ES-I3 (cell line): ENCODE results near the gene SKIC8.

Source experiments
- H3K36me3 ChIP-seq: 2 replicates; pipeline ENCODE4 v1.6.1; 2013; ENCODE audit warnings: mild to moderate bottlenecking, low read length, control low read depth, moderate library complexity; ENCODE audit not compliant: insufficient read depth
- H3K4me1 ChIP-seq: 2 replicates; pipeline ENCODE4 v1.6.1; 2013; ENCODE audit warnings: mild to moderate bottlenecking, control low read depth, low read length; ENCODE audit not compliant: insufficient read depth
- H3K9ac ChIP-seq: 2 replicates; pipeline ENCODE4 v1.6.1; 2013; ENCODE audit warnings: low read depth, mild to moderate bottlenecking, low read length, moderate library complexity
- H3K9me3 ChIP-seq: 2 replicates; pipeline ENCODE4 v1.6.1; 2013; ENCODE audit warnings: mild to moderate bottlenecking, low read length, moderate library complexity; ENCODE audit not compliant: control insufficient read depth, insufficient read depth

The SKIC8 gene

GRCh38 chr15:78327466-78327865, 28.1 kb upstream of the SKIC8 start:
- no peaks in the 10 kb centered on the region for H3K36me3 ChIP-seq
- no peak overlapping the region for H3K9ac ChIP-seq
- peaks cover 18% of the 10 kb centered on the region for H3K4me1 ChIP-seq
- no peaks in the 10 kb centered on the region for H3K9me3 ChIP-seq

DNA sequence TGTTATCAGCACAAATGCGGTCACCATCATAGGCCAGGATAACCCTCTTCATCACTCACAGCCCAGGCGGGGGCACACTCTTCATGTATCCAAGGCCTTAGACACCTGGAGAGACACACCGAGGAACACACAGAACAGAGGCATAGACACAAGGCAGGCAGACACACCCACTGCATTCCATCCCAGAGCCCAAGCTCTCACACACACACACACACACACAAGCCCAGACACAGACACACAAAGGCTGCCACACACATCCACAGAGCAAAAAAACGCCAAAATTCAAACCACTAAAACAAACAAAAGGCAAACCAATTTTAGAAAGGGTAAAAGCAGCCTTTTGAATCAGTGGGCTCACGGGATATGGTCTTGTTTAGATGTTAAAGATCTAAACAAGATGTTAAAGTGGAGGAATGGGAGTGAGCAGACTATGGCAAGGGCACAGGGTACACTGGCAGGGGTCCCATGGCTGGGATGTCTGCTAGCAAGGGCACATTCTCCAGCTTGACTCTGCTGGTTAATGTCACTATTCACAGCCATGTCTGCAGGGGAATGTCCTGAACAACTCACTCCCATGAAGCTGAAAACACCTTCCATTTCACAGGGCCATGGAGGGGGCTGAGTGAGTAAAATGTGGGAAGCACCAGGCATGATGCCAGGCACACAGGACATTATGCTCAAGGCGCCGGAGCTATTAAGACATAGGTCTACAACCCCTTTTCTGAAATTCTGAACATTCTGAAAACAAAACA, 25.9 kb upstream of the SKIC8 start:
- Histone ChIP-seq H3K4me1 (peaks cover 26% of the 10 kb centered on the region), H3K9ac (no peak overlapping the region), H3K36me3 (no peaks in the 10 kb centered on the region), H3K9me3 (no peaks in the 10 kb centered on the region)

DNA sequence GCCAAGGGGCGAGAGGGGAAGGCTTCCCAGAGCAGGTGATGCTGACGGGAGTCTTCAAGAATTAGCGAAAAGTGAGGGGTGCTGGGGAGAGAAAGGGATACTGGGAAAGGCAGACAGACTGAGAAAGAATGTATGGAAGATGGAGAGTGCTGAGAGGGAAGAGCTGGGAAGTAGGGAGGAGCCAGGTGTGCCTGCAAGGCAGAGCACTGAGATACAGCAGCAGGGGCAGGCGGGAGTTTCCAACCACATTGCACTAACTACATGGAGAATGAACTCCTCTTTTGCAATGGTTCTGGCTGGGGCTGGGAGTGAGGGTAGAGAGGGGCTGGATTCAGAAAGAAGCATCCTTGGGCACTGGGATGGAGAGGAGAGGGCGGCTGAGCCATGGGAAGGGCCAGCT, 24.7 kb upstream of the SKIC8 start:
- Histone ChIP-seq H3K36me3 (no peaks in the 10 kb centered on the region), H3K4me1 (peaks cover 26% of the 10 kb centered on the region), H3K9me3 (no peaks in the 10 kb centered on the region), H3K9ac (no peak overlapping the region)

DNA sequence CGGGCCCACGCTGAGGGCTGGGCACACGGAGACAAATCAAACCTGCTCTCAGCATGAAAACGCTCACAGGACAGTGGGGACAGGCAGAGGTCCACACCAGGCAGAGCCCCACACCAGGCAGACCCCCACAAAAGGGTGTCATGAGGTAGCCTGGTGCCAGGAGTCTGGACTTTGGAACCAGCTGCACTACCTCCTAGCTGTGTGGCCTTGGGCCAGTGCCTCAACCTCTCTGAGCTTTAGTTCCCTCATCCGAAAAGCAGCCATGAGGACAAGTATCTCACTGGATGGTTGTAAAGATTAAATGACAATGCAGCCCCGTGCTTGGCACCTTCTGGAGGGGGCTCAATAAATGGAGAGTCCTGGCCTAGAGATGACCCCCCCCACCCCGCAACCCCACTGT, 24.3 kb upstream of the SKIC8 start:
- H3K9ac ChIP-seq = no peak overlapping the region
- H3K36me3 ChIP-seq = no peaks in the 10 kb centered on the region
- H3K9me3 ChIP-seq = no peaks in the 10 kb centered on the region
- peaks cover 26% of the 10 kb centered on the region for H3K4me1 ChIP-seq

- H3K36me3 ChIP-seq = no peaks in the 10 kb centered on the region
- no peak overlapping the region for H3K9ac ChIP-seq
- H3K9me3 ChIP-seq = no peaks in the 10 kb centered on the region
- H3K4me1 ChIP-seq = peaks cover 26% of the 10 kb centered on the region
Measured at GRCh38 chr15:78322724-78323521, 23.5 kb upstream of the SKIC8 start.

DNA sequence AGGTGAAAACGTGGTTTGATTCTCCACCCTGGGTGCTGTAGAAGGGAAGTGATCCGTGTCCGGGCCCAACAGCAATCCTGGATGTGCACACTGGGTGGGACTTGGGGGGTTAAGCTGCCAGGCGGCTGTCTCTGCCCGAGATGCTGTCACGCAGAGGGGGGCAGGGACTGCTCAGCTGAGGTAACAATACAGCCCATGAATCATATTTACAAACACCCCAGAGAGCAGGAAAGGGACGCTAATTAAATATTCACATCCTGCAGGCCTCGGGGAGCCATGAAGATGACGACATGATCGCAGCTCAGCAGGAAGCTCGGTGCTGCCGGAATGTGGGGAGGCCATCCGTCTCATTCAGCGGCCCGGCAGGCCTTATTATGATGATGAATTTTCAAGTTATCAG, 22.8 kb upstream of the SKIC8 start:
- Histone ChIP-seq H3K36me3 (no peaks in the 10 kb centered on the region), H3K9me3 (no peaks in the 10 kb centered on the region), H3K9ac (no peak overlapping the region), H3K4me1 (peaks cover 26% of the 10 kb centered on the region)

DNA sequence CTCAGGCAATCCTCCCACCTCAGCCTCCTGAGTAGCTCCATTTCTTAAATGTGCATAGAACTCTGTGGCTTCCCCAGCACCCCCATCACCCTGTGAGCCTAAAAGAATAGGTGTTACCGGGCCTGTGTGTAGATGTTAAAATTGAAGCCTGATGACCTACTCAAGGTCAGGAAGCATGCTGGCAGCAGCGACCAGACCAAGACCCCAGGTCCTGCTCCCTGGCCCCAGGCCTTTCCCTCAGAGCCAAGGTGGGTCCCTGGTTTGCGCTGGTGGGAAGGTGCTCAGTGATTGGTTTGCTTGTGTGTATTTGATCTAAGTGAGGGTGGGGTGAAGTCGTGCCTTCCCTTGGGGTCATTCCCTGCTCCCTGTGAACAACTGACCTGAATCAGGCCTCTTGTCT, 22.4 kb upstream of the SKIC8 start:
- Histone ChIP-seq H3K9ac (no peak overlapping the region), H3K4me1 (peaks cover 31% of the 10 kb centered on the region), H3K36me3 (no peaks in the 10 kb centered on the region), H3K9me3 (no peaks in the 10 kb centered on the region)

- H3K9me3 ChIP-seq = no peaks in the 10 kb centered on the region
- no peak overlapping the region for H3K9ac ChIP-seq
- H3K36me3 ChIP-seq = no peaks in the 10 kb centered on the region
- peaks cover 37% of the 10 kb centered on the region for H3K4me1 ChIP-seq
Measured at GRCh38 chr15:78321041-78321570, 21.7 kb upstream of the SKIC8 start.

DNA sequence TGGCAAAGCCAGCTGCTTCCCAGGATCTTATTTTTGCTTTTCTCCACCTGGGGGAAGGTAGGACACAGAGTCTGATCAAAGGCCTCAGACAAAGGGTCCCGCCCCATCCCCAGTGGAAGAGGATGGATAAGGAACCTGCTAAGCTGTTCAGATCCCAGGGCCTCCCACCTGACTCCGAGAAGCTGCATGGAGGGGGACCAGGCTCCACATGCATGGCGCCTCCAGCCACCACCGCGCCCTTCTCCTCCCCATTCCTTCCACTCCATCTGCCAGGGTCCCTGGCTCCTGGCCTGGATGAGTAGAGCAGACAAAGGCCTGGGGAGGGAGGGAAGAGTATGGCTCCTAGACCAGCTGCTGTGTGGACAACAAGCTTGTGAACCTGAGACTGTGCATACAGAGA, 20.8 kb upstream of the SKIC8 start:
- Histone ChIP-seq H3K4me1 (peaks cover 39% of the 10 kb centered on the region), H3K9me3 (no peaks in the 10 kb centered on the region), H3K36me3 (no peaks in the 10 kb centered on the region), H3K9ac (no peak overlapping the region)

DNA sequence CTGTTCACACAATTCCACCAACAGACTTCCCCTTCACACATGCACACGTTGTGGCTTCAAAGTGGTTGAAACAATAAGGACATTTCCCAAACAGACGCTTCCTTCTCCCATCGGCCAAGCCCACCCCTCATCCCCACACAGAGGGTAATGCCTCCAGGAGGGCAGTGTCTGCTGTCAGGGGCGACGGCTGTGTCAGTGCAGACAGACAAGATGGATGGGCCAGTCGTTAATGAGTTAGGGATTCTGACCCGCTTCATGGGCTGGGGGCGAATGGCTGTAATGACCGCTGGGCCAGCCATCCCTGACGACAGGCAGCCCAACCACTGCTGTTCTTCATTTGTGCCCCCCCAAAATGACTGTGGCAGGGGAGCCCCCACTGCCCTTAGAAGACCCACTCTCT, 20.2 kb upstream of the SKIC8 start:
- no peaks in the 10 kb centered on the region for H3K36me3 ChIP-seq
- no peaks in the 10 kb centered on the region for H3K9me3 ChIP-seq
- no peak overlapping the region for H3K9ac ChIP-seq
- peaks cover 34% of the 10 kb centered on the region for H3K4me1 ChIP-seq

DNA sequence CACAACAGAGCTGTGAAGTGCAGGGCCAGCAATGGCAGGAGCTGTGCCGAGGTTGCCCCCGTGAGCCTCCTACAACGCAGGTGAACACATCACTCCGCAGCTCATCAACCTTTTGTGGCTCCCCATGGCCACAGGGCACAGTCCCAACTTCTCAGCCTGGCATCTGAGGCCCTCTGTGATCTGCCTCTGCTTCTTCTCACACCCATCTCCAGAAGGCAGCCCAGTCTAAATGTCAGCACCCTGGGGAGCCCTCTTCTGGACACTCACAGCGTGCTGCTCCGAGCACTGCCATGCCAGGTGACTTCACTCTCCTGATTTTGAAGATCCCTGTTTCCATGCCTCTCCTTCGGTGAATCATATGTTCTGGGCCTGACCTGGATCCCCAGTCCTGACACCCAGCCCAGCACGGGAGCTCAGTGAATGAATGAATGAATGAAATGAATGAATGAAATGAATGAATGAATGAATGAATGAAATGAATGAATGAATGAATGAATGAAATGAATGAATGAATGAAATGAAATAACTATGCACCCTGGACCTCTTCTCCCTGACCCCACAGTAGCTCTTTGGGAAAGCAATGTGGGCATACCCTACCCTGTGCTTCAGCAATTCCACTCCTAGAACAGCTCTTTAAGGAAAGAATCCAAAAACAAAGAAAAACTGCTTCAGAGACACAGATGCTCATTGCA, 17.9 kb upstream of the SKIC8 start:
- H3K36me3 ChIP-seq = no peaks in the 10 kb centered on the region
- H3K9ac ChIP-seq = no peak overlapping the region
- H3K9me3 ChIP-seq = no peaks in the 10 kb centered on the region
- peaks cover 31% of the 10 kb centered on the region for H3K4me1 ChIP-seq

GRCh38 chr15:78316283-78317083, 17.1 kb upstream of the SKIC8 start:
- H3K4me1 ChIP-seq = peaks cover 23% of the 10 kb centered on the region
- H3K9ac ChIP-seq = no peak overlapping the region
- no peaks in the 10 kb centered on the region for H3K36me3 ChIP-seq
- H3K9me3 ChIP-seq = no peaks in the 10 kb centered on the region

- Histone ChIP-seq H3K9ac (no peak overlapping the region), H3K9me3 (no peaks in the 10 kb centered on the region), H3K4me1 (peaks cover 18% of the 10 kb centered on the region), H3K36me3 (no peaks in the 10 kb centered on the region)
Measured at GRCh38 chr15:78315686-78316282, 16.4 kb upstream of the SKIC8 start.
